WI38 (cell line): ENCODE measurements around the gene LRRC75B.

ENCODE experiments used
- H3K4me3 ChIP-seq: 2 replicates; pipeline ENCODE4 v1.5.1; 2011; ENCODE audit warnings: low read depth, mild to moderate bottlenecking, control low read depth, low read length
- TF ChIP-seq, protein P1 (sequence below): IDR thresholded peaks from 2 replicates; pipeline ENCODE4 v1.5.1; 2012; ENCODE audit warnings: low read depth, mild to moderate bottlenecking, control low read depth, low read length

LRRC75B gene

DNA sequence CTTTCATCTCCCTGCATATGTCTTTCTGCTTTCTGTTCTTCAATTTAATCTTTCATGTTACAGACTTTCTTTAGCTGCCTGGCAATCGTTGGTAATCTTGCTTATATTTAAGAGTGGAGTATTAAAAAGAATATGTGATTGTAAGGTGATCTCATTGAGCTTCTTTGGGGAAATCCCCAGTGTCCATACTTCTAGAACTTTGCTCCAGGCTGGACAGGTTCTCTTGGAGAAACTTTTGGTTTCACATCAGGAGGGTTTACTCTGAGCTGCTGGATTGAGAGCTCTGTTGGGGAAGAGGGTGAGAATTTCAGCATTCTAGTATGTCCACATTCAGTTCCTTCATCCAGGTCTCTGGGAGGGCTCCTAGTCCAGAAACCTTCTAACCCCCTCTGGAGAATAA is 16.1 kb downstream of the LRRC75B start:
- no peak overlapping the region for H3K4me3 ChIP-seq
- TF ChIP-seq, protein P1, sequence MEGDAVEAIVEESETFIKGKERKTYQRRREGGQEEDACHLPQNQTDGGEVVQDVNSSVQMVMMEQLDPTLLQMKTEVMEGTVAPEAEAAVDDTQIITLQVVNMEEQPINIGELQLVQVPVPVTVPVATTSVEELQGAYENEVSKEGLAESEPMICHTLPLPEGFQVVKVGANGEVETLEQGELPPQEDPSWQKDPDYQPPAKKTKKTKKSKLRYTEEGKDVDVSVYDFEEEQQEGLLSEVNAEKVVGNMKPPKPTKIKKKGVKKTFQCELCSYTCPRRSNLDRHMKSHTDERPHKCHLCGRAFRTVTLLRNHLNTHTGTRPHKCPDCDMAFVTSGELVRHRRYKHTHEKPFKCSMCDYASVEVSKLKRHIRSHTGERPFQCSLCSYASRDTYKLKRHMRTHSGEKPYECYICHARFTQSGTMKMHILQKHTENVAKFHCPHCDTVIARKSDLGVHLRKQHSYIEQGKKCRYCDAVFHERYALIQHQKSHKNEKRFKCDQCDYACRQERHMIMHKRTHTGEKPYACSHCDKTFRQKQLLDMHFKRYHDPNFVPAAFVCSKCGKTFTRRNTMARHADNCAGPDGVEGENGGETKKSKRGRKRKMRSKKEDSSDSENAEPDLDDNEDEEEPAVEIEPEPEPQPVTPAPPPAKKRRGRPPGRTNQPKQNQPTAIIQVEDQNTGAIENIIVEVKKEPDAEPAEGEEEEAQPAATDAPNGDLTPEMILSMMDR = no peak

DNA sequence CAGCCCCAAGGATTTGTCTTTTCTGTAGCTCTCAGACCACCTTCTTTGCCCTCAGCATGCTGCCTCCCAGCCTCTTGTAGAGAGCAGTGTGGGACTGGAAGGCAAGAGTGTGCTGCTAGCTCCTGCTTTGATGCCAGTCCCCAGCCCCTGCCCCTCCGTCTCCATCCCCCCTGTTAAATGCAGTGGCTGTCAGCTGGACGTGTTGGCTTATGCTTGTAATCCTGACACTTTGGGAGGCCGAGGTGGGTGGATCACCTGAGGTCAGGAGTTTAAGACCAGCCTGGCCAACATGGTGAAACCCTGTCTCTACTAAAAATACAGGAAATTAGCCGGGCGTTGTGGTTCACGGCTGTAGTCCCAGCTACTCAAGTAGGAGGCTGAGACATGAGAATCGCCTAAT is 21.6 kb downstream of the LRRC75B start:
- TF ChIP-seq, protein P1 = no peak
- no peak overlapping the region for H3K4me3 ChIP-seq

DNA sequence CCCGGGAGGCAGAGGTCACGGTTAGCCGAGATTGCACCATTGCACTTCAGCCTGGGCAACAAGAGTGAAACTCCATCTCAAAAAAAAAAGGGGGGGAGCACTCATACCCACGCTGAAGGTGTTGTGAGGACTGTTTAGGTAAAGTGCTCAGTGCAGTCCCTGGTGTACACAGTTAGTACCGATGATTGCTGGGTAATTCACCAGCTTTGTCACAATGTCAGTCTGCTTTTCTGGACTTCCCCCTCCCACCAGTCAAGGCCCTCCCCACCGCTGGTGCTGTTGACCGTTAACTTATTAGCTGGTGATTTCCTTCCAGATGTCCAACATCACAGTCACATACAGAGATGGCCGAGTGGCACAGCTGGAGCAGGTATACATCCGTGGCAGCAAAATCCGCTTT is 25.2 kb downstream of the LRRC75B start:
- TF ChIP-seq, protein P1 = no peak
- H3K4me3 ChIP-seq = no peak overlapping the region

DNA sequence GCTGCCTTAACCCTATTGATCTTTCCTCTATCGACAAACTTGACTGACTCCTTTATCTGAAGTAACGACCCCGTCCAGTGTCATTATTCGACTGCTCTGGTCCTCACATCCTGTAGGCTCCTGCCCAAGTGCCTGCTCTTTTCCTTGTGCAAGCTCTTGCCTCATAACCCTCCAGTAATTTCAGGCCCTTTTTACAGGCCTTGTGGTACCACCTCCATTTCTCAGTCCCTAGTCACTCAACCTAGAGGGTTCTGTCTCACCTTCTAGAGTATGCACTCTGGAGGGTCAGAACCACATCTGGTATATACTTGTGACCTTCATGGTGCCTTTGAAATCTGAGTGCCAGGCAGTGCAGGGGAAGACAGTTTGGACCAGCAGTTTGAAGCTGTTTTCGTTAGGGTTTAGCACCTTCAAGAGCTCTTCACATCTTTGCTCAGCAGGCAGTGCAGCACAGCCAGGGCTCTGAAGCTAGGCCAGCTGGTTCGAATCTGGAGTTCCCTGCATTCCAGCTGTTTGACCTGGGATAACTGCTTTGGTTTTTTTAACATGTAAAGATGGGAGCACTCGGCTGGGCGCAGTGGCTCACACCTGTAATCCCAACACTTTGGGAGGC is 25.9 kb downstream of the LRRC75B start:
- no peak overlapping the region for H3K4me3 ChIP-seq

DNA sequence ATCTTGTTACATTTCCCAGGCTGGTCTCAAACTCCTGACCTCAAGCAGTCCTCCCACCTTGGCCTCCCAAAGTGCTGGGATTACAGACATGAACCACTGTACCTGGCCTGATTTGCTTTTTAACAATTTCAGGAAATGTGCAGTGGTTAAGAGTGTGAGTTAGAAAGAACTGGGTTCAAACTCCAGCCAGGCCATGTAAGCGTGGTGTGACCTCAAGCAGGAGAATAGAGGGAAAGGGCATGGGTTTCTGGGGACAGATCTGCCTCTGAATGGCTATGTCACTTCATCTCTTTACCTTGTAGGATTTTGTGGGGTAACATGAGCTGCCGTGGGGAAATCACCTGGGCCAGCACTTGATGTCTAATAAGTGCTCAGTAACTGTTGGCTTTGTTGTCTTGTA is 27.8 kb downstream of the LRRC75B start:
- H3K4me3 ChIP-seq = no peak overlapping the region
- TF ChIP-seq, protein P1 = no peak

More for the DNA sequence above, 25.9 kb downstream of the LRRC75B start:
- TF ChIP-seq, protein P1 = no peak

DNA sequence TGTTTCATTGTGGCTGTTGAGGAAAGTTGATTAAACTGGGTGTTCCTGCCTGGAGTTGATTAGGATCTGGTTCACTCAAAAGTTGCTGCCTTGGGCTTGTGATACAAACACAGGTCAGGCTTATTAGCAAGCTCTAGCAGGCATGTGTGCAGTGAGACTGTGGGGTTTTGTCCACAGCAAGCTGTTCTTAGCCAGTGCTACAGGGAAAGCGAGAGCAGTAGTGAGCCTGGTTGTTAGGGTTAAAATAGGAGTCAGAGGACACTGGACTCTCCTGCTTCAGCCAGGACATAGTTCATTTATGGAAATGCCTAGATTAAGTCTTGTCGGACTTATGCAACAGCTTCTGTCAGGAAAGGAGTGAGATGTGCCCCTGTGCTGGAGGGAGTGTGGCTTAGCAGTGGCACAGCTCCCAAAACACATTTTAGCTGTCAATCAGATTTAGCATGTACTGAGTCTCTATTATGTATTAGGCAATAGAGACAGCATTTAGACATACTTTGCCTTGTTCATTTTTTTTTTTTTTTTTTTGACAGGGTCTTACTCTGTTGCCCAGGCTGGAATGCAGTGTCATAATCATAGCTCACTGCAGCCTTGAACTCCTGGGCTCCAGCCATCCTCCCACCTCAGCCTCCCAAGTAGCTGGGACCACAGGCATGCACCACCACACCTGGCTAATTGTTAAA is 28.4 kb downstream of the LRRC75B start:
- TF ChIP-seq, protein P1 = no peak
- no peak overlapping the region for H3K4me3 ChIP-seq

DNA sequence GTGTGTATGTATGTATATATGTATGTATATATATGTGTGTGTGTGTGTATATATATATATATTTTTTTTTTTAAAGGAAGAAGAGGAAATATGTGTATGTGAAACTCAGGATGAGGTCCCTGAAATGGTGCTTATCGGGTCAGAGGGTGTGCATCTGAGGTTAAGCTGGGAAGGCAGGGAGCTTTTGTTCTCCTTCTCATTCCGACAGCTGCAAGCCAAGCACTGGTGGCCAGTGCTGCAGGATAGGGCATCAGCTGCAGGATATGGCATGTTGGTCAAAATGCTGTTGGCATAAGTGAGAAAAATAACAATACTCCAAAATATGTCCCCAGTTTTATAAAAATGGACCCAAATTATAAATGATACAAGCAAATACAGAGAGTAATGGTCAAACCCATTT is 29.6 kb downstream of the LRRC75B start:
- no peak overlapping the region for H3K4me3 ChIP-seq
- TF ChIP-seq, protein P1 = no peak
